Neural progenitor cell (in vitro differentiated cells): ENCODE results near the gene CXCL14. TPM values are rescaled to one million over a fixed set of nuclear protein-coding genes. Genes with fewer than 3 reads are reported as not detected.

Experiments
- DNase-seq: peaks from one replicate; pipeline ENCODE4 v3.0.0-alpha.2; 2016; ENCODE audit warnings: low spot score
- H2AFZ ChIP-seq: fragments of 200-600 bp; sonication (generic); replicated peaks from 2 replicates; pipeline ENCODE4 v1.6.1; 2016; ENCODE audit warnings: antibody characterized with exemption
- H3F3A ChIP-seq: fragments of 200-600 bp; sonication (generic); 2 replicates; pipeline ENCODE4 v1.6.1; 2016; ENCODE audit warnings: antibody characterized with exemption, low read depth
- H3K27ac ChIP-seq: fragments of 200-600 bp; sonication (generic); 2 replicates; pipeline ENCODE4 v1.5.1; 2016; ENCODE audit warnings: mild to moderate bottlenecking
- H3K27me3 ChIP-seq: fragments of 200-600 bp; sonication (generic); 2 replicates; pipeline ENCODE4 v1.6.1; 2016; ENCODE audit warnings: mild to moderate bottlenecking, moderate library complexity
- H3K36me3 ChIP-seq: fragments of 200-600 bp; sonication (generic); 2 replicates; pipeline ENCODE4 v1.5.1; 2016
- H3K4me1 ChIP-seq: fragments of 200-600 bp; sonication (generic); 2 replicates; pipeline ENCODE4 v1.6.1; 2016; ENCODE audit warnings: mixed run types
- H3K4me2 ChIP-seq: fragments of 200-600 bp; sonication (generic); 2 replicates; pipeline ENCODE4 v1.6.1; 2016
- H3K4me3 ChIP-seq: fragments of 200-600 bp; sonication (generic); 2 replicates; pipeline ENCODE4 v1.5.1; 2016
- H3K79me2 ChIP-seq: fragments of 200-600 bp; sonication (generic); 2 replicates; pipeline ENCODE4 v1.6.1; 2016; ENCODE audit warnings: low read depth
- H3K9ac ChIP-seq: fragments of 200-600 bp; sonication (generic); 2 replicates; pipeline ENCODE4 v1.6.1; 2016
- H3K9me3 ChIP-seq: fragments of 200-600 bp; sonication (generic); 2 replicates; pipeline ENCODE4 v1.5.1; 2016; ENCODE audit warnings: low read depth
- H4K20me1 ChIP-seq: fragments of 200-600 bp; sonication (generic); 2 replicates; pipeline ENCODE4 v1.6.1; 2016; ENCODE audit warnings: low read depth
- H3K27ac Mint-ChIP-seq: 3 replicates; pipeline ENCODE4 v1.8.0; 2021; ENCODE audit warnings: mixed read lengths
- H3K27me3 Mint-ChIP-seq: 2 replicates; pipeline ENCODE4 v1.8.0; 2022; ENCODE audit warnings: low read depth, mild to moderate bottlenecking, inconsistent platforms, moderate library complexity, mixed read lengths; ENCODE audit not compliant: insufficient read depth
- H3K36me3 Mint-ChIP-seq: 3 replicates; pipeline ENCODE4 v1.8.0; 2021; ENCODE audit warnings: mixed read lengths
- H3K4me1 Mint-ChIP-seq: 3 replicates; pipeline ENCODE4 v1.8.0; 2021; ENCODE audit warnings: mixed read lengths
- H3K4me3 Mint-ChIP-seq: 3 replicates; pipeline ENCODE4 v1.8.0; 2021; ENCODE audit warnings: mild to moderate bottlenecking, moderate library complexity, mixed read lengths
- H3K9me3 Mint-ChIP-seq: 3 replicates; pipeline ENCODE4 v1.8.0; 2020; ENCODE audit warnings: mixed read lengths
- EZH2 ChIP-seq: fragments of 200-600 bp; sonication (generic); IDR thresholded peaks from 2 replicates; pipeline ENCODE4 v1.6.1; 2017; ENCODE audit warnings: antibody characterized with exemption, mild to moderate bottlenecking, moderate library complexity
- EZH2phosphoT487 ChIP-seq: fragments of 200-600 bp; sonication (generic); IDR thresholded peaks from 2 replicates; pipeline ENCODE4 v1.6.1; 2017; ENCODE audit warnings: antibody characterized with exemption
- total RNA-seq: library from RNA; depleted of rRNA; stranded (reverse); fragments of >200 nt; gene quantifications from 2 replicates; pipeline ENCODE4 v1.2.3, GENCODE V29; 2015; ENCODE audit warnings: low replicate concordance
- TF ChIP-seq, protein P1 (sequence below): fragments of 200-600 bp; sonication (generic); IDR thresholded peaks from 2 replicates; pipeline ENCODE4 v1.5.1; 2017; ENCODE audit warnings: antibody characterized with exemption, mild to moderate bottlenecking

The CXCL14 gene
- total RNA-seq, 1 donor from 2014 or later, result 0.45 TPM

- Mint-ChIP-seq H3K27me3 (peaks cover 5% of the 10 kb centered on the region), H3K4me3 (no peak overlapping the region), H3K9me3 (no peaks in the 10 kb centered on the region), H3K27ac (no peak overlapping the region), H3K36me3 (no peaks in the 10 kb centered on the region), H3K4me1 (peaks cover 1% of the 10 kb centered on the region)
- H3K36me3 ChIP-seq, result no peaks in the 10 kb centered on the region
- no peak overlapping the region for H3K4me2 ChIP-seq
- H2AFZ ChIP-seq, result no peak overlapping the region
- no peaks in the 10 kb centered on the region for H4K20me1 ChIP-seq
- no peaks in the 10 kb centered on the region for H3F3A ChIP-seq
- no peak overlapping the region for H3K9ac ChIP-seq
- no peak for TF ChIP-seq EZH2phosphoT487
- no peak for TF ChIP-seq EZH2
- TF ChIP-seq, protein P1, sequence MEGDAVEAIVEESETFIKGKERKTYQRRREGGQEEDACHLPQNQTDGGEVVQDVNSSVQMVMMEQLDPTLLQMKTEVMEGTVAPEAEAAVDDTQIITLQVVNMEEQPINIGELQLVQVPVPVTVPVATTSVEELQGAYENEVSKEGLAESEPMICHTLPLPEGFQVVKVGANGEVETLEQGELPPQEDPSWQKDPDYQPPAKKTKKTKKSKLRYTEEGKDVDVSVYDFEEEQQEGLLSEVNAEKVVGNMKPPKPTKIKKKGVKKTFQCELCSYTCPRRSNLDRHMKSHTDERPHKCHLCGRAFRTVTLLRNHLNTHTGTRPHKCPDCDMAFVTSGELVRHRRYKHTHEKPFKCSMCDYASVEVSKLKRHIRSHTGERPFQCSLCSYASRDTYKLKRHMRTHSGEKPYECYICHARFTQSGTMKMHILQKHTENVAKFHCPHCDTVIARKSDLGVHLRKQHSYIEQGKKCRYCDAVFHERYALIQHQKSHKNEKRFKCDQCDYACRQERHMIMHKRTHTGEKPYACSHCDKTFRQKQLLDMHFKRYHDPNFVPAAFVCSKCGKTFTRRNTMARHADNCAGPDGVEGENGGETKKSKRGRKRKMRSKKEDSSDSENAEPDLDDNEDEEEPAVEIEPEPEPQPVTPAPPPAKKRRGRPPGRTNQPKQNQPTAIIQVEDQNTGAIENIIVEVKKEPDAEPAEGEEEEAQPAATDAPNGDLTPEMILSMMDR, result no peak
- DNase-seq, result no peak
- no peaks in the 10 kb centered on the region for H3K27me3 ChIP-seq
- no peaks in the 10 kb centered on the region for H3K9me3 ChIP-seq
- no peak overlapping the region for H3K27ac ChIP-seq
- no peak overlapping the region for H3K4me3 ChIP-seq
- H3K79me2 ChIP-seq, result no peaks in the 10 kb centered on the region
- peaks cover 13% of the 10 kb centered on the region for H3K4me1 ChIP-seq
These were observed 10.4 kb upstream of the CXCL14 start for GRCh38 chr5:135589152-135589551.

DNA sequence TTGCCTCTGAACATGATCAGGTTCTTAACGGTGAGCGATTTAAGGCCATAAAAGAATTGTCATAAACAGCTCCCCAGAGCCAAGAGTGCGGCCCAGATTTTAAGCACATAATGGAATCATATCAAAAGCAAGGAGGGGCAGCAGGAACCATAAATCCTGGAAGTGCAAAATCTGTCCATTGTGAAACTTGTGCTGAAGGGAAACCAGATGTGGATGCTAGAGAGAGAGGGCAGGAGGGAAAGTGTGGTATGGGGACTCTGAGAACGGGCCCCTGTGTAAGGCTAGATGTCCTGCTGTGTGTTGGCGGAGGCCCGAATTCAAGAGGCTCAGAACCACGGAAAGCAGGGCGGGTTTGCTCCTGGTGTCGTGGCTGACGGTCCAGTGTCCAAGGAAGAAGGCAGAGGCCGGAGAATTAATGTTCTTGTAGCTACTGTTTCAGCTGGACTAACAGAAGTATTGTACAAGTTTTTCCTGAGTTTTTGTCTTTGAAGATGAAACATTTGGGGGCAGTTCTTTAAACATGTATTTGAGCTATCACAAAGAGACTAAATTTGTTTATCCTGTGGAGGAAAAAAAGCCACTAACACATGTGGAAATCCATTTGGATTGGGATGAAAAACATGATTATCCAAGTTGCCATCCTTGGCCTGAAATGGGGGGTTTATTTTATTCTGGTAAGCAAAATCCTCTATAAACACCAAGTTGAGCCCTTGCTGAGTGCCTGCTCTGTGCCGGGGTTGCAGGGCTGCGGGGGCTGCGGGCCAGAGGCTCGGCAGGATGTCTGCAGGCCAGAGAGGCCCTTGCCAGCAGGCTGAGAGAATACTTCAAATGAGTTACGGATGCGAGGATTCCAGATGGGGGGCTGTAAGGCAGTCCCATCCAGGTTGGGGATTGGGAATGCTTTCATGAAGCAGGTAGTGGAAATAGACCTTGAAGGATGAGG, 9.2 kb upstream of the CXCL14 start:
- no peak for DNase-seq
- Histone ChIP-seq H3K9ac (no peak overlapping the region), H3K27ac (no peak overlapping the region), H3K36me3 (no peaks in the 10 kb centered on the region), H3K4me2 (no peak overlapping the region), H3K4me1 (peaks cover 17% of the 10 kb centered on the region), H3K4me3 (no peak overlapping the region), H2AFZ (no peak overlapping the region), H3K9me3 (no peaks in the 10 kb centered on the region), H3F3A (no peaks in the 10 kb centered on the region), H4K20me1 (no peaks in the 10 kb centered on the region), H3K79me2 (no peaks in the 10 kb centered on the region), H3K27me3 (peaks cover under 1% of the 10 kb centered on the region)
- Mint-ChIP-seq H3K4me3 (no peak overlapping the region), H3K4me1 (peaks cover 3% of the 10 kb centered on the region), H3K27ac (no peak overlapping the region), H3K27me3 (peaks cover 9% of the 10 kb centered on the region), H3K36me3 (no peaks in the 10 kb centered on the region), H3K9me3 (no peaks in the 10 kb centered on the region)
- TF ChIP-seq, protein P1, result no peak
- TF ChIP-seq EZH2phosphoT487 (no peak), EZH2 (no peak)

GRCh38 chr5:135584918-135585317, 6.1 kb upstream of the CXCL14 start:
- H3K4me1 Mint-ChIP-seq, result peaks cover 3% of the 10 kb centered on the region

More at GRCh38 chr5:135584918-135585317, 6.1 kb upstream of the CXCL14 start:
- peaks cover 17% of the 10 kb centered on the region for H3K4me1 ChIP-seq
- TF ChIP-seq, protein P1, result no peak
- TF ChIP-seq EZH2phosphoT487 (no peak), EZH2 (no peak)
- Mint-ChIP-seq H3K27me3 (peaks cover 17% of the 10 kb centered on the region), H3K36me3 (no peaks in the 10 kb centered on the region), H3K4me3 (no peak overlapping the region), H3K9me3 (no peaks in the 10 kb centered on the region), H3K27ac (no peak overlapping the region)
- H3K4me2 ChIP-seq, result no peak overlapping the region
- peaks cover 25% of the 10 kb centered on the region for H3K27me3 ChIP-seq
- H3K36me3 ChIP-seq, result no peaks in the 10 kb centered on the region
- H2AFZ ChIP-seq, result no peak overlapping the region
- H3K9me3 ChIP-seq, result no peaks in the 10 kb centered on the region
- no peak overlapping the region for H3K9ac ChIP-seq
- no peaks in the 10 kb centered on the region for H3F3A ChIP-seq
- no peaks in the 10 kb centered on the region for H4K20me1 ChIP-seq
- DNase-seq, result no peak
- no peak overlapping the region for H3K27ac ChIP-seq
- H3K79me2 ChIP-seq, result no peaks in the 10 kb centered on the region
- no peak overlapping the region for H3K4me3 ChIP-seq
